Coronary artery (tissue), 2 donors: ENCODE data around the gene HOXB8.

ENCODE experiments used
- DNase-seq: peaks from one replicate; pipeline ENCODE4 v3.0.0-alpha.2; 2017; ENCODE audit warnings: low spot score
- H3K27ac ChIP-seq, 2 donors: fragments of 200-600 bp; sonication (generic); one replicate each; pipeline ENCODE4 v1.5.1; 2016 to 2019
- H3K4me3 ChIP-seq: fragments of 200-600 bp; sonication (generic); 2 replicates; pipeline ENCODE4 v1.5.1; 2016; ENCODE audit warnings: mild to moderate bottlenecking, moderate library complexity
- CTCF ChIP-seq: fragments of 200-600 bp; sonication (generic); IDR thresholded peaks from one replicate; pipeline ENCODE4 v1.5.1; 2019; ENCODE audit warnings: antibody characterized with exemption

The HOXB8 gene

GRCh38 chr17:48589060-48589830 is 25.8 kb downstream of the HOXB8 start:
- H3K27ac ChIP-seq = no peak overlapping the region

GRCh38 chr17:48588528-48588927 is 26.6 kb downstream of the HOXB8 start:
- Histone ChIP-seq H3K4me3 (no peak overlapping the region), H3K27ac (no peak overlapping the region)
- DNase-seq = no peak
- no peak for TF ChIP-seq CTCF

More at GRCh38 chr17:48589060-48589830, 25.8 kb downstream of the HOXB8 start:
- no peak for TF ChIP-seq CTCF
- H3K4me3 ChIP-seq = no peak overlapping the region
- DNase-seq = no peak

- peak overlapping the region in 1 of 2 donors; percentile 31 for H3K27ac ChIP-seq
- TF ChIP-seq CTCF = no peak
- H3K4me3 ChIP-seq = no peak overlapping the region
- no peak for DNase-seq
These were observed 27.0 kb downstream of the HOXB8 start for GRCh38 chr17:48588074-48588415.

GRCh38 chr17:48587276-48588073 is 27.6 kb downstream of the HOXB8 start:
- DNase-seq = no peak
- TF ChIP-seq CTCF = no peak
- peak overlapping the region in 1 of 2 donors; percentile 43 for H3K27ac ChIP-seq
- H3K4me3 ChIP-seq = no peak overlapping the region

- Histone ChIP-seq H3K4me3 (peak overlapping the region; percentile 74), H3K27ac (peak overlapping the region in 1 of 2 donors; percentile 57)
- no peak for DNase-seq
- TF ChIP-seq CTCF = no peak
These were observed 28.5 kb downstream of the HOXB8 start for GRCh38 chr17:48586355-48587258.

GRCh38 chr17:48584223-48584741 is 30.8 kb downstream of the HOXB8 start:
- no peak overlapping the region for H3K27ac ChIP-seq
- no peak for TF ChIP-seq CTCF
- no peak for DNase-seq
- H3K4me3 ChIP-seq = peak overlapping the region; percentile 74
